Fibroblast of lung (primary cell): Measurements from ENCODE around the gene TCP11L2. TPM values are rescaled to one million over a fixed set of nuclear protein-coding genes. Genes with fewer than 3 reads are reported as not detected.
A peak's percentile ranks its signal among the peaks of the same experiment; 100 is the strongest.

ENCODE experiments used
- DNase-seq, 2 donors: peaks; one replicate each; pipeline versions ENCODE4 v3.0.0 to v3.0.0-alpha.2; 2010; ENCODE audit warnings: low read depth in 2 of 2
- H2AFZ ChIP-seq: 2 replicates; pipeline ENCODE4 v1.5.1; 2012; ENCODE audit warnings: low read length, control low read depth, inconsistent platforms
- H3K27ac ChIP-seq: 2 replicates; pipeline ENCODE4 v1.5.1; 2011; ENCODE audit warnings: low read length, control low read depth; ENCODE audit not compliant: insufficient read depth
- H3K27me3 ChIP-seq: 2 replicates; pipeline ENCODE4 v1.5.1; 2011; ENCODE audit warnings: mild to moderate bottlenecking, low read length; ENCODE audit not compliant: control insufficient read depth, insufficient read depth
- H3K36me3 ChIP-seq: 2 replicates; pipeline ENCODE4 v1.5.1; 2011; ENCODE audit warnings: low read length; ENCODE audit not compliant: control insufficient read depth, insufficient read depth
- H3K4me1 ChIP-seq: 2 replicates; pipeline ENCODE4 v1.5.1; 2011; ENCODE audit warnings: low read length; ENCODE audit not compliant: control insufficient read depth, insufficient read depth; ENCODE audit errors: extremely low read depth
- H3K4me2 ChIP-seq: 2 replicates; pipeline ENCODE4 v1.5.1; 2011; ENCODE audit warnings: low read length, control low read depth; ENCODE audit not compliant: insufficient read depth; ENCODE audit errors: extremely low read depth
- H3K4me3 ChIP-seq, 4 experiments: fragments of 200-600 bp in 1 of 4; sonication (generic) in 1 of 4; replicated peaks in 1 of 4; 2 replicates each; pipeline ENCODE4 v1.5.1; 2011 to 2016; ENCODE audit warnings: low read length in 4 of 4, low read depth in 3 of 4, mild to moderate bottlenecking in 3 of 4, control low read depth in 2 of 4, inconsistent platforms in 1 of 4, mixed read lengths in 1 of 4; ENCODE audit not compliant: insufficient read depth in 1 of 4; ENCODE audit errors: control extremely low read depth in 1 of 4
- H3K79me2 ChIP-seq: 2 replicates; pipeline ENCODE4 v1.5.1; 2012; ENCODE audit warnings: mild to moderate bottlenecking, low read length, inconsistent platforms; ENCODE audit not compliant: control insufficient read depth, insufficient read depth
- H3K9ac ChIP-seq: 2 replicates; pipeline ENCODE4 v1.5.1; 2011; ENCODE audit warnings: mild to moderate bottlenecking, low read length, control low read depth; ENCODE audit not compliant: insufficient read depth
- H3K9me3 ChIP-seq: 2 replicates; pipeline ENCODE4 v1.5.1; 2012; ENCODE audit warnings: low read depth, low read length; ENCODE audit not compliant: control insufficient read depth, insufficient read depth
- H4K20me1 ChIP-seq: 2 replicates; pipeline ENCODE4 v1.5.1; 2011; ENCODE audit warnings: low read length; ENCODE audit not compliant: control insufficient read depth, insufficient read depth; ENCODE audit errors: extremely low read depth
- CTCF ChIP-seq, 2 donors: IDR thresholded peaks in 1 of 2; conservative IDR thresholded peaks in 1 of 2; 1 replicate in 1 of 2; 2 replicates in 1 of 2; pipeline ENCODE4 v1.5.1; 2011 to 2012; ENCODE audit warnings: low read length in 2 of 2, control low read depth in 1 of 2, inconsistent platforms in 1 of 2, low read depth in 1 of 2, mild to moderate bottlenecking in 1 of 2
- EZH2 ChIP-seq: IDR thresholded peaks from 2 replicates; pipeline ENCODE4 v1.5.1; 2012; ENCODE audit warnings: low read length, control low read depth, mild to moderate bottlenecking; ENCODE audit errors: missing control alignments
- polyA plus RNA-seq, 2 donors: library from polyadenylated mRNA; depleted of rRNA in 1 of 2; stranded (reverse) in 1 of 2; unstranded in 1 of 2; fragments of >200 nt; gene quantifications; 2 replicates each; pipeline ENCODE4 v1.2.1, GENCODE V29; 2011 to 2012; ENCODE audit warnings: missing spikeins in 1 of 2
- total RNA-seq: library from RNA; depleted of rRNA; stranded (reverse); fragments of >200 nt; gene quantifications from 2 replicates; pipeline ENCODE4 v1.2.1, GENCODE V29; 2014

Gene TCP11L2
- total and polyA plus RNA-seq, 2 donors (not counting 1 experiment from before 2014, with no cell fraction given): 23.6 to 82.6 TPM

GRCh38 chr12:106308611-106309010 lies 6.1 kb downstream of the TCP11L2 start:
- no peaks in the 10 kb centered on the region for H3K27me3 ChIP-seq
- no peak overlapping the region for H3K27ac ChIP-seq
- H3K9me3 ChIP-seq: no peaks in the 10 kb centered on the region
- no peak overlapping the region for H3K4me3 ChIP-seq
- H3K4me1 ChIP-seq: peaks cover 8% of the 10 kb centered on the region
- H4K20me1 ChIP-seq: no peaks in the 10 kb centered on the region
- TF ChIP-seq EZH2 (no peak), CTCF (conservative IDR thresholded peaks at IDR 0.05 in 1 of 2, IDR thresholded peaks at IDR 0.05 in 1 of 2; ENCODE audit: low read depth in 1 of 2, low read length in 2 of 2) (no peak)
- H3K36me3 ChIP-seq: no peaks in the 10 kb centered on the region
- no peak overlapping the region for H2AFZ ChIP-seq
- no peaks in the 10 kb centered on the region for H3K79me2 ChIP-seq
- H3K4me2 ChIP-seq: no peak overlapping the region
- no peak overlapping the region for H3K9ac ChIP-seq
- no peak for DNase-seq

GRCh38 chr12:106309671-106310505 lies 7.4 kb downstream of the TCP11L2 start:
- Histone ChIP-seq H2AFZ (no peak overlapping the region), H3K9ac (no peak overlapping the region), H3K27ac (no peak overlapping the region)

GRCh38 chr12:106310687-106311086 lies 8.2 kb downstream of the TCP11L2 start:
- H3K9me3 ChIP-seq: no peaks in the 10 kb centered on the region
- H3K36me3 ChIP-seq: no peaks in the 10 kb centered on the region
- no peak overlapping the region for H3K4me3 ChIP-seq
- H4K20me1 ChIP-seq: no peaks in the 10 kb centered on the region
- H3K27me3 ChIP-seq: no peaks in the 10 kb centered on the region
- H3K4me2 ChIP-seq: no peak overlapping the region
- no peak overlapping the region for H2AFZ ChIP-seq
- no peaks in the 10 kb centered on the region for H3K79me2 ChIP-seq
- TF ChIP-seq CTCF (conservative IDR thresholded peaks at IDR 0.05 in 1 of 2, IDR thresholded peaks at IDR 0.05 in 1 of 2; ENCODE audit: low read depth in 1 of 2, low read length in 2 of 2): no peak
- TF ChIP-seq EZH2: no peak
- H3K27ac ChIP-seq: no peak overlapping the region
- H3K9ac ChIP-seq: no peak overlapping the region
- no peak for DNase-seq
- peaks cover 8% of the 10 kb centered on the region for H3K4me1 ChIP-seq

More at GRCh38 chr12:106309671-106310505, 7.4 kb downstream of the TCP11L2 start:
- Histone ChIP-seq H3K36me3 (no peaks in the 10 kb centered on the region), H3K4me2 (peak overlapping the region; percentile 73), H3K4me1 (peaks cover 8% of the 10 kb centered on the region), H3K4me3 (no peak overlapping the region), H3K27me3 (no peaks in the 10 kb centered on the region), H3K79me2 (no peaks in the 10 kb centered on the region), H4K20me1 (no peaks in the 10 kb centered on the region), H3K9me3 (no peaks in the 10 kb centered on the region)
- DNase-seq: peak; percentile 62 to 94
- TF ChIP-seq EZH2: no peak
- no peak for TF ChIP-seq CTCF (conservative IDR thresholded peaks at IDR 0.05 in 1 of 2, IDR thresholded peaks at IDR 0.05 in 1 of 2; ENCODE audit: low read depth in 1 of 2, low read length in 2 of 2)
